PC-3 (cell line): ENCODE results near the gene KRT79. TPM values are rescaled to one million over a fixed set of nuclear protein-coding genes. Genes with fewer than 3 reads are reported as not detected.

Source experiments
- ATAC-seq: fragments of 200-7000 bp; cut with Tn5 transposase; 2 replicates; pipeline ENCODE4 v1.9.1; 2020; ENCODE audit warnings: mild to moderate bottlenecking, moderate library complexity
- BruUV-seq: library from RNA; stranded (reverse); fragments of 400-500 nt; replicated peaks from 2 replicates; lab custom pipeline; 2021; lab: Mats Ljungman, UMichigan
- CTCF ChIA-PET: fragments of 300-600 bp; sonication (Branson Sonifier 250); formaldehyde crosslinking; loops from one replicate; lab custom pipeline; 2022; ENCODE audit warnings: antibody characterized with exemption; lab: Charles Lee
- POLR2A ChIA-PET: fragments of 300-600 bp; sonication (Branson Sonifier 250); formaldehyde crosslinking; loops from one replicate; lab custom pipeline; 2022; ENCODE audit warnings: antibody characterized with exemption; ENCODE audit not compliant: unreplicated experiment; lab: Charles Lee
- DNase-seq: peaks from one replicate; pipeline ENCODE4 v3.0.0-alpha.2; 2015
- H2AFZ ChIP-seq: fragments of 300-600 bp; sonication (generic); 2 replicates; pipeline ENCODE4 v1.6.0; 2016; ENCODE audit warnings: antibody characterized with exemption, low read length
- H3F3A ChIP-seq: fragments of 300-600 bp; sonication (generic); one replicate; pipeline ENCODE4 v1.6.0; 2017; ENCODE audit warnings: antibody characterized with exemption, low read length, control low read depth, mild to moderate bottlenecking; ENCODE audit not compliant: unreplicated experiment
- H3K27ac ChIP-seq: fragments of 300-600 bp; sonication (generic); 2 replicates; pipeline ENCODE4 v1.5.1; 2016; ENCODE audit warnings: mild to moderate bottlenecking, low read length
- H3K27me3 ChIP-seq: fragments of 300-600 bp; sonication (generic); 2 replicates; pipeline ENCODE4 v1.6.1; 2016; ENCODE audit warnings: low read length, mixed read lengths
- H3K36me3 ChIP-seq: fragments of 300-600 bp; sonication (generic); 2 replicates; pipeline ENCODE4 v1.6.1; 2016; ENCODE audit warnings: low read depth, mixed run types, low read length, mixed read lengths
- H3K4me1 ChIP-seq: fragments of 300-600 bp; sonication (generic); 2 replicates; pipeline ENCODE4 v1.5.1; 2016; ENCODE audit warnings: low read length; ENCODE audit not compliant: insufficient read depth
- H3K4me2 ChIP-seq: fragments of 300-600 bp; sonication (generic); 2 replicates; pipeline ENCODE4 v1.6.0; 2016; ENCODE audit warnings: low read length
- H3K4me3 ChIP-seq: fragments of 300-600 bp; sonication (generic); 2 replicates; pipeline ENCODE4 v1.5.1; 2016; ENCODE audit warnings: mild to moderate bottlenecking, low read length, mixed read lengths
- H3K79me2 ChIP-seq: fragments of 300-600 bp; sonication (generic); 2 replicates; pipeline ENCODE4 v1.6.1; 2017; ENCODE audit warnings: low read length, mixed read lengths
- H3K9ac ChIP-seq: fragments of 300-600 bp; sonication (generic); 2 replicates; pipeline ENCODE4 v1.6.0; 2016; ENCODE audit warnings: mild to moderate bottlenecking, low read length
- H3K9me2 ChIP-seq: fragments of 300-600 bp; sonication (generic); replicated peaks from 2 replicates; pipeline ENCODE4 v1.6.1; 2016; ENCODE audit warnings: mixed run types, low read length, mixed read lengths
- H3K9me3 ChIP-seq: fragments of 300-600 bp; sonication (generic); 2 replicates; pipeline ENCODE4 v1.6.1; 2016; ENCODE audit warnings: low read length, mixed read lengths
- H4K20me1 ChIP-seq: fragments of 300-600 bp; sonication (generic); 2 replicates; pipeline ENCODE4 v1.6.1; 2016; ENCODE audit warnings: low read length, mixed read lengths
- EZH2 ChIP-seq: fragments of 300-600 bp; sonication (generic); IDR thresholded peaks from one replicate; pipeline ENCODE4 v1.6.1; 2017; ENCODE audit warnings: antibody characterized with exemption, mild to moderate bottlenecking, low read length; ENCODE audit not compliant: unreplicated experiment
- EZH2phosphoT487 ChIP-seq: fragments of 300-600 bp; sonication (generic); IDR thresholded peaks from 2 replicates; pipeline ENCODE4 v1.6.1; 2018; ENCODE audit warnings: mild to moderate bottlenecking, antibody characterized with exemption, low read length, borderline replicate concordance
- intact Hi-C: fragments of 100-400 bp; cut with micrococcal nuclease; formaldehyde crosslinking; loops from 2 replicates; pipeline ENCODE4 v1.9.0; 2023
- total RNA-seq: library from RNA; depleted of rRNA; stranded (reverse); fragments of >200 nt; gene quantifications from 2 replicates; pipeline ENCODE4 v1.2.3, GENCODE V29; 2014
- TF ChIP-seq, protein P1 (sequence below): fragments of 300-600 bp; sonication (generic); conservative IDR thresholded peaks from 2 replicates; pipeline ENCODE4 v1.5.1; 2017; ENCODE audit warnings: antibody characterized with exemption, low read depth, mild to moderate bottlenecking, low read length

KRT79 gene
- total RNA-seq, 1 experiment from 2014 or later, result not detected

DNA sequence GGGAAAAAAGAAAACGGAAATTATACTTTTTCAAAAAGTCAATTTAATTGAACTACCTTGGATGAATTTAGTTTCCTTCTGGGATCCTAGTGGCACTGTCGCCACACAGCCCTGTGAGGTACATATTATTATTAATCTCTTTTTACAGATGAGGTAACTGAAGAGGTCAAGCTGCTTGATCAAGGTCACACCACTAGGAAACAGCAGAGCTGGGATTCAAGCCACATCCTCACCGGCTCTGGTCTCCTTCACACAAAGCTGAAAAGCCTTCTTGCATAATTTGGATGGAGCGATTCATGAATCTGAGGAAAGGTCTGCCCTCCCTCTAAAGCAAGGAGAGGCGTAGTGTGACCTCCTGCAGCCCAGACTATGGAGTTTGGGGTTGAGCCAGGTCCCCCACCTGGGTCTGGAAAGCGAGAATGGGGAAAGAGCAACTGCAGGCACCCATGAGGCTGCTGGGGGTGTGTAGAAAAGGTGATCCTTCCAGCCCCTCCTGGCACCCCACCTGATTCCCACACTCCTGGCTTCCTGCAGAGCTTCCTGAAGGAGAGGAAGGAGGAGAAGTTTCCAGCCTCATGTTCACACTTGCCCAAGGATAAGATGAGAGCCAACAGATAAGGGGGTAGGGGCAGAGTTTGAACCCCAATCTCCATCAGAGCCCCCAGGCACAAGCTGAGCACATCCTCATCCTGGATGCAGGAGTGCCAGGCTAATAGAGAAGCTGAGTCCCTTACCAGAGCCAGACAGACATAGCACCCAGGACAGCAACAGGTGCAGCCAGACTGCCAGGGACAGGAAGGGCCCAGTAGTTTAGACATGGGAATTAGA, 3.9 kb upstream of the KRT79 start:
- Histone ChIP-seq H3K9me2 (no peaks in the 10 kb centered on the region), H4K20me1 (no peaks in the 10 kb centered on the region), H3K9ac (no peak overlapping the region), H3K79me2 (no peaks in the 10 kb centered on the region), H3K27ac (no peak overlapping the region), H2AFZ (no peak overlapping the region), H3F3A (no peaks in the 10 kb centered on the region), H3K4me2 (no peak overlapping the region; the same call in 1 of the 2 replicates), H3K9me3 (no peaks in the 10 kb centered on the region), H3K27me3 (no peaks in the 10 kb centered on the region), H3K36me3 (no peaks in the 10 kb centered on the region), H3K4me1 (peaks cover 27% of the 10 kb centered on the region), H3K4me3 (no peak overlapping the region)
- TF ChIP-seq EZH2, result no peak
- BruUV-seq, result no TSS peak
- intact Hi-C loops, result no loop called here
- DNase-seq, result no peak
- ChIA-PET CTCF (no interaction called here), POLR2A (no interaction called here)
- no peak for ATAC-seq

DNA sequence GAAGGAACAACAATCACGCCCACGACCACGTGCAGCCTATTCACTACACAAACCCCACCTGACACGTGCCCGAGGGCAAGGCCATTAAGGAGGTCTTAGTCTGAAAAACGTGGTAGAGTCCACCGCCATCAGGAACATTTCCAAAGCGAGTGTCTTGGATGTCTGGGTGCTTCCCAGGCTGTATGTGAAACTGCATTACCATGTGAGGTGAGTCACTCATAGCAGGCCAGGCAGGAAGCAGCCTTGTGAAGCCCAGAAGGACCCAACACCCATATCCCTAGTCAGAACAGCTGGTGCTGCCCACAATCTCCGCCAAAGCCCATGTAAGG, 3.3 kb upstream of the KRT79 start:
- 0 out of 2 replicates have a peak overlapping the region, but pooled peaks have one; percentile 36 for H2AFZ ChIP-seq
- no peaks in the 10 kb centered on the region for H3K79me2 ChIP-seq
- intact Hi-C loops, result no loop called here
- peak overlapping the region; percentile 51 for H3K27ac ChIP-seq
- H3K9me2 ChIP-seq, result no peaks in the 10 kb centered on the region
- POLR2A ChIA-PET, result no interaction called here
- CTCF ChIA-PET, result no interaction called here
- peak overlapping the region; percentile 50 for H3K4me2 ChIP-seq
- H3K36me3 ChIP-seq, result no peaks in the 10 kb centered on the region
- peaks cover 27% of the 10 kb centered on the region for H3K4me1 ChIP-seq
- TF ChIP-seq, protein P1, sequence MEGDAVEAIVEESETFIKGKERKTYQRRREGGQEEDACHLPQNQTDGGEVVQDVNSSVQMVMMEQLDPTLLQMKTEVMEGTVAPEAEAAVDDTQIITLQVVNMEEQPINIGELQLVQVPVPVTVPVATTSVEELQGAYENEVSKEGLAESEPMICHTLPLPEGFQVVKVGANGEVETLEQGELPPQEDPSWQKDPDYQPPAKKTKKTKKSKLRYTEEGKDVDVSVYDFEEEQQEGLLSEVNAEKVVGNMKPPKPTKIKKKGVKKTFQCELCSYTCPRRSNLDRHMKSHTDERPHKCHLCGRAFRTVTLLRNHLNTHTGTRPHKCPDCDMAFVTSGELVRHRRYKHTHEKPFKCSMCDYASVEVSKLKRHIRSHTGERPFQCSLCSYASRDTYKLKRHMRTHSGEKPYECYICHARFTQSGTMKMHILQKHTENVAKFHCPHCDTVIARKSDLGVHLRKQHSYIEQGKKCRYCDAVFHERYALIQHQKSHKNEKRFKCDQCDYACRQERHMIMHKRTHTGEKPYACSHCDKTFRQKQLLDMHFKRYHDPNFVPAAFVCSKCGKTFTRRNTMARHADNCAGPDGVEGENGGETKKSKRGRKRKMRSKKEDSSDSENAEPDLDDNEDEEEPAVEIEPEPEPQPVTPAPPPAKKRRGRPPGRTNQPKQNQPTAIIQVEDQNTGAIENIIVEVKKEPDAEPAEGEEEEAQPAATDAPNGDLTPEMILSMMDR, result no peak
- TF ChIP-seq EZH2phosphoT487, result no peak
- TF ChIP-seq EZH2, result no peak
- H3F3A ChIP-seq, result no peaks in the 10 kb centered on the region
- no peak overlapping the region for H3K4me3 ChIP-seq
- no peaks in the 10 kb centered on the region for H3K9me3 ChIP-seq
- no peaks in the 10 kb centered on the region for H4K20me1 ChIP-seq
- H3K9ac ChIP-seq, result peak overlapping the region; percentile 6; the same call in 1 of the 2 replicates
- no TSS peak for BruUV-seq
- DNase-seq (peak; percentile 64), ATAC-seq (peak; percentile 84)
- no peaks in the 10 kb centered on the region for H3K27me3 ChIP-seq

DNA sequence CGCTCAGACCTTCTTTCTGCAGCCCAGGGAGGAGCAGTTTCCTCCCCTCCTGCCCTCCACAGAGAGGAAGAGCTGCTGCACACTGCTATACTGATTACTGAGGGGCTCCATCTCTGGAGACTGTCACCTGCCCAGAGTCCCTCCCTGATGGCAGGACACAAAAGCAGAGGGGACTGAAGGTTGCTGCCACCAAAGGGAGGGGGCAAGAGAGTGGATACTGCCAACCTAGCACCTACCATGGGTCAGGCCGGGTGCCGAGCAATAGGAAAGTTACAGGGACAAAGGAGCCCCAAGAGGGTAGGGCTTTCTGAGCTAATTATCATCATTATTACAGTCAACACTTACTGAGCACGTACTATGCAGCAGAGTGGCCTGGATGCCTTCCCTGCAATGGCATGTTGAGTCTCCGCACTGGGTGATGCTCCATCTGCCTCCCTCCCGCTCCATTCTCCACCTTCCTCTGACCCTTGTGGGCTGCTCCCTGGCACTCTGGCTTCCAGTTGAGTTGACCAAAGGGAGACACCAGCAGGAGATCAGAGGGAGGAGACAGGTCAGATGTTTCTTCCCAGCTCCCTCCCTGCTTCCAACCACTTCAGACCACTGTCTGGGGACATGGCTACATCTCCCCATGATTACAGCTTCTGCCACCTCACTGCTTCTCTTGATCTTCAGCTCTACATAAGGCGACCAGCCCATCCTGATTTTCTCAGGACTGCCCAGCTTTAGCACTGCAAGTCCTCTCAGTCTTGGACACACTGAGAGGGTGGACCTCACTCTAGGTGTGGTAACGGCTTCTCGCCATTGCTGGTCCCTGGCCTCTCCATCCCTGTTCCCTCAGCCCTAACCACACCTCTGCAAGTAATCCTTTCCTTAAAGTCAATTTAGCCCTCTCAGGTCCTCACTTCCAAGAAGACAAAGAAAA, 2.6 kb upstream of the KRT79 start:
- H3K4me1 ChIP-seq, result peaks cover 27% of the 10 kb centered on the region
- peak overlapping the region; percentile 63 for H3K27ac ChIP-seq
- ChIA-PET POLR2A (no interaction called here), CTCF (no interaction called here)
- H3F3A ChIP-seq, result no peaks in the 10 kb centered on the region
- H3K79me2 ChIP-seq, result no peaks in the 10 kb centered on the region
- H3K36me3 ChIP-seq, result no peaks in the 10 kb centered on the region
- no peaks in the 10 kb centered on the region for H4K20me1 ChIP-seq
- TF ChIP-seq, protein P1, result no peak
- TF ChIP-seq EZH2 (no peak), EZH2phosphoT487 (no peak)
- intact Hi-C loops, result no loop called here
- 0 out of 2 replicates have a peak overlapping the region, but pooled peaks have one; percentile 36 for H2AFZ ChIP-seq
- peak overlapping the region; percentile 54; the same call in 1 of the 2 replicates for H3K9ac ChIP-seq
- H3K4me2 ChIP-seq, result peak overlapping the region; percentile 50
- no peak overlapping the region for H3K4me3 ChIP-seq
- DNase-seq, result no peak
- BruUV-seq, result no TSS peak
- H3K27me3 ChIP-seq, result no peaks in the 10 kb centered on the region
- ATAC-seq, result no peak
- H3K9me3 ChIP-seq, result no peaks in the 10 kb centered on the region
- H3K9me2 ChIP-seq, result no peaks in the 10 kb centered on the region
